ENCODE results near the gene LHX1. TPM values are rescaled to one million over a fixed set of nuclear protein-coding genes. Genes with fewer than 3 reads are reported as not detected.
A peak's percentile ranks its signal among the peaks of the same experiment; 100 is the strongest.

The LHX1 gene
- total and polyA plus RNA-seq, 9 of the 15 experiments (the other 6 are each of a cell fraction or from before 2014, with no cell fraction given) = 0.05 to 0.64 (median 0.07) TPM; not detected in 6

DNA sequence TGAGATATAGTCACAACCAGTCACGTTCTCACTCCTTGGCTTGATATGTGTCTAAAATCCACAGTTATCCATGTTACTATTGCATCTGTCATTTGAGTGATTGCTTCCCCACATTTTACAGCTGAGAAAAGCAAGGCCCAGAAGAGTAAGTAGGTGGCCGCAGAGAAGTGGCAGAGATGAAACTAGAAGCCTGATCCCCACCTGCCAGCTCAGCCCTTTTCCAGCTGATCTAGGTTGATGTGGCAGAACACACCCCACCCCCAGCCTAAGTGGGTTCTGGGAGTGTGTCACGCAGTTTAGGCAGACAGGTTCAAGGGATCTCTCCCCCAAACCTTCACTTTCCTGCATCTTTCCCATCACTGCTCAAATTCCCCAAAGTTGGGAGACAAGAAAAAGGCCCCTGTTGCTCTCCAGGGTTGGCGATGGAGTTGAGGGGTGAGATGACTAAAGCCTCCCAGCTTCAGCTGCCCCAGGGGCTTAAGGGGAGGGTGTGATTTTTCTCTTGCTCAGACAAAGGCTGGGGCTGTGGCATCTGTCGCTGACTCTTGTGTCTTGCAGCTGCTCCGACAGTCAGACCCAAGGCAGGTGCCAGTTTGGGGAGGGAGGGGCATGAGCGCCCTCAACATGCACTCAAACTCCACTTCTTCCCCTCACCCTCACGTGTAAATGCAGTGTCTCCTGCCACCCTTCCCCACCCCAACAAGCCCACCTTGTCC, 48.9 kb upstream of the LHX1 start:
- Histone ChIP-seq H3K27me3 (ENCODE audit: control insufficient read depth in 2 of 2, insufficient read depth in 2 of 2, low read length in 2 of 2) (peaks cover 17 to 61% of the 10 kb centered on the region in 2 experiments; a peak in 3 of 5 replicates), H3K4me1 (replicated peaks in 1 of 2; ENCODE audit: control insufficient read depth in 2 of 2, insufficient read depth in 2 of 2, low read length in 2 of 2) (peaks cover 0 to 12% of the 10 kb centered on the region in 2 experiments; a peak in 2 of 5 replicates), H3K4me3 (no peak overlapping the region), H3K36me3 (ENCODE audit: control insufficient read depth, insufficient read depth, low read length) (no peaks in the 10 kb centered on the region), H2AFZ (ENCODE audit: low read depth, low read length) (no peak overlapping the region), H3K9me3 (replicated peaks; ENCODE audit: control insufficient read depth, insufficient read depth, low read depth, low read length) (no peaks in the 10 kb centered on the region), H3K4me2 (ENCODE audit: insufficient read depth, low read length) (no peak overlapping the region), H3K9ac (ENCODE audit: insufficient read depth in 1 of 2, low read depth in 2 of 2, low read length in 2 of 2) (no peak overlapping the region), H4K20me1 (replicated peaks; ENCODE audit: control insufficient read depth, insufficient read depth, low read length) (no peaks in the 10 kb centered on the region), H3K79me2 (ENCODE audit: control insufficient read depth, insufficient read depth, low read length) (no peaks in the 10 kb centered on the region), H3K27ac (ENCODE audit: extremely low read depth, low read depth, low read length) (no peak overlapping the region), H3K9me1 (ENCODE audit: control insufficient read depth, insufficient read depth, low read length) (no peaks in the 10 kb centered on the region)
- no TSS peak for BruUV-seq (replicated peaks)
- in situ Hi-C loops (cut with MboI) = no loop called here
- FAIRE-seq (no peak), ATAC-seq (no peak), DNase-seq (ENCODE audit: extremely low read depth in 1 of 4, low spot score in 3 of 4) (no peak)
- ChIA-PET POLR2A (interaction anchor here (1.0 kb wide), 1 partner anchor 10 kb away, joined by 3 read pairs; no protein-coding TSS in a partner anchor), CTCF (ENCODE audit: low intra/inter-chr PET ratio) (no interaction called here)
- TF ChIP-seq STAT5A (IDR thresholded peaks at IDR 0.05; ENCODE audit: borderline replicate concordance, low read length) = no peak
- no peak for TF ChIP-seq TCF7L2 (IDR thresholded peaks at IDR 0.05; ENCODE audit: low read depth, low read length)
- WGBS (ENCODE audit: insufficient coverage, low coverage, missing lambda C conversion rate) = 3% methylated on average over 8 of the region's 8 CpGs
- intact Hi-C loops (cut with micrococcal nuclease) = no loop called here

DNA sequence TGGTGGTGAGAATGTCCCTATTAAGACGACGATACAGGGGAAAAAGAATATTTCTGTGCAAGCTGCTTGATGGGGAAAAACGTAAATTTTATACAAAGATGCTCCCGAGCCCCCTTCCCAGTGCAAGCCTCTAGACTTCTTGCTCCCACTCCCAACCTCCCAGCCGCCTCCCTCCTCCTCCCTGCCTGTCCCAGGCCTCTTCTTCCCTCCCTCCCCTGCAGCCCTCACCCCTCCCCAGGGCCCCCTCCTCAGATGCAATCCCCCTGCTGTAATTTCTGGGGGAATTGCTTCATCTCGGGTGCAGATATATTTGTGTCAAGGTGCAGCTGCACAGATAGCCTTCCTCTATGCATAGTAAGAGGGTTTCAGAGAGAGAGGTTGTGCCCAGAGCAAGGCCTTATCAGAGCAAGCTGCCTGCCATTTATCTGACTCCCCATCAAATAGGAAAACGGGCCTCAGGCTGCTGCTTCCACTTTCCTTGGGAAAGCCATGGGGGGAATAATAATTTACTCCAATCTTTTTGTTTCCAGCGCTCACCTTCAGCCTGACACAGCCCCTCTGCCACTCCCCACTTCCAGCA, 47.4 kb upstream of the LHX1 start:
- H3K36me3 ChIP-seq (ENCODE audit: control insufficient read depth, insufficient read depth, low read length) = no peaks in the 10 kb centered on the region
- DNase-seq (ENCODE audit: extremely low read depth in 1 of 4, low spot score in 3 of 4) (no peak), ATAC-seq (no peak), FAIRE-seq (no peak)
- WGBS (ENCODE audit: insufficient coverage, low coverage, missing lambda C conversion rate) = 0% methylated on average over 7 of the region's 8 CpGs
- in situ Hi-C loops (cut with MboI) (no loop called here), intact Hi-C loops (cut with micrococcal nuclease) (loop anchor here (10.0 kb wide), 1 partner anchor 155 kb away; no protein-coding TSS in a partner anchor)
- no peaks in the 10 kb centered on the region for H3K79me2 ChIP-seq (ENCODE audit: control insufficient read depth, insufficient read depth, low read length)
- H2AFZ ChIP-seq (ENCODE audit: low read depth, low read length) = no peak overlapping the region
- H3K4me2 ChIP-seq (ENCODE audit: insufficient read depth, low read length) = no peak overlapping the region
- peaks cover 0 to 6% of the 10 kb centered on the region in 2 experiments; a peak in 1 of 5 replicates for H3K4me1 ChIP-seq (replicated peaks in 1 of 2; ENCODE audit: control insufficient read depth in 2 of 2, insufficient read depth in 2 of 2, low read length in 2 of 2)
- peaks cover 21 to 58% of the 10 kb centered on the region in 2 experiments; a peak in 4 of 5 replicates for H3K27me3 ChIP-seq (ENCODE audit: control insufficient read depth in 2 of 2, insufficient read depth in 2 of 2, low read length in 2 of 2)
- BruUV-seq (replicated peaks) = no TSS peak
- no peaks in the 10 kb centered on the region for H4K20me1 ChIP-seq (replicated peaks; ENCODE audit: control insufficient read depth, insufficient read depth, low read length)
- no peak overlapping the region for H3K9ac ChIP-seq (ENCODE audit: insufficient read depth in 1 of 2, low read depth in 2 of 2, low read length in 2 of 2)
- no peaks in the 10 kb centered on the region for H3K9me3 ChIP-seq (replicated peaks; ENCODE audit: control insufficient read depth, insufficient read depth, low read depth, low read length)
- ChIA-PET POLR2A (no interaction called here), CTCF (ENCODE audit: low intra/inter-chr PET ratio) (no interaction called here)
- no peak overlapping the region for H3K4me3 ChIP-seq
- H3K9me1 ChIP-seq (ENCODE audit: control insufficient read depth, insufficient read depth, low read length) = no peaks in the 10 kb centered on the region
- H3K27ac ChIP-seq (ENCODE audit: extremely low read depth, low read depth, low read length) = no peak overlapping the region
- TF ChIP-seq RBM17 (IDR thresholded peaks at IDR 0.05; ENCODE audit: borderline replicate concordance, low read depth, low read length) = no peak
- peak; percentile 28; the same call in 1 of the 2 replicates for TF ChIP-seq ARID1B (IDR thresholded peaks at IDR 0.05)
- no peak for TF ChIP-seq ESRRA (IDR thresholded peaks at IDR 0.05; ENCODE audit: borderline replicate concordance, low read depth)
- no peak for TF ChIP-seq SIX5 (IDR thresholded peaks at IDR 0.05; ENCODE audit: borderline replicate concordance in 1 of 2, insufficient read depth in 1 of 2, low read depth in 1 of 2, low read length in 2 of 2)
- no peak for TF ChIP-seq SLC30A9 (CRISPR knock-in tag; IDR thresholded peaks at IDR 0.05)
- no peak for TF ChIP-seq BRF1 (IDR thresholded peaks at IDR 0.05; ENCODE audit: borderline replicate concordance, extremely low read depth, insufficient read length)
- no peak for TF ChIP-seq PML (IDR thresholded peaks at IDR 0.05; ENCODE audit: low read length)
- TF ChIP-seq TAL1 (IDR thresholded peaks at IDR 0.05) = peak; percentile 34
- TF ChIP-seq STAT5A (IDR thresholded peaks at IDR 0.05; ENCODE audit: borderline replicate concordance, low read length) = no peak
- TF ChIP-seq, protein P1, sequence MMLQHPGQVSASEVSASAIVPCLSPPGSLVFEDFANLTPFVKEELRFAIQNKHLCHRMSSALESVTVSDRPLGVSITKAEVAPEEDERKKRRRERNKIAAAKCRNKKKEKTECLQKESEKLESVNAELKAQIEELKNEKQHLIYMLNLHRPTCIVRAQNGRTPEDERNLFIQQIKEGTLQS (IDR thresholded peaks at IDR 0.05) = no peak
- TF ChIP-seq, protein P1 (CRISPR knock-in tag; conservative IDR thresholded peaks at IDR 0.05) = no peak
